ENCODE data around the gene CAMK2N2. TPM values are rescaled to one million over a fixed set of nuclear protein-coding genes. Genes with fewer than 3 reads are reported as not detected.

CAMK2N2 gene
- polyA plus RNA-seq, 3 donors = not detected

DNA sequence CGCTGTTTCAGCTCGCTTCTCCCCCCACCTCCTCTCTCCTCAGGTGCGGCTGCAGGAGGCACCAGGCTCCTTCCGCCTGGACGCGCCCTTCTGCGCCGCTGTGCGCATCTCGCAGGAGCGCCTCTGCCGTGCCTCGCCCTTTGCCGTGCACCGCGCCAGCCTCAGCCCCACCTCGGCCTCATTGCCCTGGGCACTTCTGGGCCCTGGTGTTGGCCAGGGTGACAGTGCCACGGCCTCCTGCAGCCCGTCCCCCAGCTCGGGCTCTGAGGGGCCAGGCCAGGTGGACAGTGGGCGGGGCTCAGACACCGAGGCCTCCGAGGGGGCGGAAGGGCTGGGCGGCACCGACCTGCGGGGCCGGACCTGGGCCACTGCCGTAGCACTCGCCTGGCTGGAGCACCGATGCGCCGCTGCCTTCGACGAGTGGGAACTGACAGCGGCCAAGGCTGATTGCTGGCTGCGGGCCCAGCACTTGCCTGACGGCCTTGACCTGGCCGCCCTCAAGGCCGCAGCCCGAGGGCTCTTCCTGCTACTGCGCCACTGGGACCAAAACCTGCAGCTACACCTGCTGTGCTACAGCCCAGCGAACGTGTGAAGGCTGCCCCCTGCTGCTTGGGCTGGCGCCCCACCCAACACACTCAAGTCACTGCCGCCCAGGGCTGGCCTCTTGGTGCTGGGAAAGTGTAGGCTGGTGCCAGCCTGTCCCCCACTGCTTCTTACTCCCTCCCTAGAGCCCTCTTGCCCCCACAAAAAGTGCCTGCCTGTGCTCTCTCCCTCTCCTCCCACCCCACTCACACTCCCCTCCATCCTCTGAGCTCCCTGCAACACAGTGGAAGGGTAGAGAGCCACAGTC is 19.7 kb downstream of the CAMK2N2 start:
- no peak for DNase-seq (ENCODE audit: low read depth in 3 of 3, low spot score in 2 of 3)

GRCh38 chr3:184241141-184241446 is 20.3 kb downstream of the CAMK2N2 start:
- DNase-seq (ENCODE audit: low read depth in 3 of 3, low spot score in 2 of 3) = no peak

DNA sequence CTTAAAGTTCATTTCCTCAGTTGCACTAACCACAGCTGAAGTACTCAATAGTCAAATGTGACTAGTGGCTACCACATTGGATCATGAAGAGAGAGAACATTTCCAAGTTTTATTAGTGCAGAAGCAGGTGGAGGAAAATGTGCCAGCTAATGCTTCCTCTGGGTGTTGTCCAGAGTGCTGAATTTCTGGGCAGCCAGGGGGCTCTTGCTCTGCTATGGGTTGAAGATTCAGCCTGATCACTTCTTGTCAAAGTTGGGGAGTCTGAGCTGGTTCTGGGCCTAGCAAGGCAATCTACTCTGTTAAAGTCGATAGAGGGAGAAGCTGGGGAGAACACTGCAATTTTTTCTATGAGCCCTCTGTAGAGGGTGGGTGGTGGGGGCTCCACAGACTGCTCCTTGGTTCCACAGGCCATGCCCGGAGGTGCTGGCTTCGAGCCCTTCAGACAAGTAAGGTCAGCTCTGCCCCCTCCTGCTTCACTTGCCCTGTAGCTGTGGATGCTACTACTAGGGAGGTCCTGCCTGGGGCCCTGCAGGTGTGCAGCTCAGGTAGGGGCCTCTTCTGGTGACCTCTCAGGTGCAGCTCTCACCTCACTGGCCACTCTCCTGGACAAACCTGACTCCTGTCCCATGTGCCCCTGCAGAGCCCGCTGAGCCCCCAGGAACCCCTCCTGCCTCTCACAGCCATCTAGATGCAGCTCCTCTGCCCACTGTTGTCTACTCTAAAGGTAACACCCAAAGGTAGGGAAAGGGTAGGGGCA is 20.8 kb downstream of the CAMK2N2 start:
- no peak for DNase-seq (ENCODE audit: low read depth in 3 of 3, low spot score in 2 of 3)

DNA sequence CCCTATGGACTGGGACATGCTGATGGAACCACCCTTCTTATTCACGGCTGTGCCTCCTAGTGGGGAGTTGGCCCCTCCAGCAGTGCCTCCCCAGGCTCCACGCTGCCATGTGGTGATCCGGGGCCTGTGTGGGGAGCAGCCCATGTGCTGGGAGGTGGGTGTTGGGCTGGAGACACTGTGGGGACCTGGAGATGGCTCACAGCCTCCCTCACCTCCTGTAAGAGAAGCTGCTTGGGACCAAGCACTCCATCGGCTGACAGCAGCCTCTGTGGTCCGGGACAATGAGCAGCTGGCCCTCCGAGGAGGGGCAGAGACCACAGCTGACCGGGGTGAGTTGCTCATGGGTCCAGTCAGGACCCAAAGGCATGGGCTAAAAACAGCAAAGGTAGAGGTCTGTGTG is 21.6 kb downstream of the CAMK2N2 start:
- DNase-seq (ENCODE audit: low read depth in 3 of 3, low spot score in 2 of 3) = no peak

DNA sequence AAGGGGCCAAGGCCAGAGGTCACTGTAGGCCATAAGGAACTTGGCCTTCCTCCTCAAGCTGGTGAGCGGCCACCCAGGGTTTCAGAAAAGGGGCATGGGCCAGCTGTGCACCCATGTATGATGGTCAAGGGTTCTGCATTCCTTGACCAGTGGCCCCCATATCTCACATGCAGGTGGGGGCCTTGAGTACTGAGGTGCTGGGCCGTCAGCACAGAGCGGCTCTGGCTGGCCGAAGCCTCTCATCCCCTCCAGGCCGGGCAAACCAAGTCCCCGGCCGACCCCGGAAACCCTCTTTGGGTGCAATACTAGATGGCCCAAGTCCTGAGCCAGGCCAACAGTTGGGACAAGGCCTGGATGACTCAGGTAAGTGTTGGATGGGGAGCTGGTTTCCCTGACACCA is 22.1 kb downstream of the CAMK2N2 start:
- no peak for DNase-seq (ENCODE audit: low read depth in 3 of 3, low spot score in 2 of 3)

DNA sequence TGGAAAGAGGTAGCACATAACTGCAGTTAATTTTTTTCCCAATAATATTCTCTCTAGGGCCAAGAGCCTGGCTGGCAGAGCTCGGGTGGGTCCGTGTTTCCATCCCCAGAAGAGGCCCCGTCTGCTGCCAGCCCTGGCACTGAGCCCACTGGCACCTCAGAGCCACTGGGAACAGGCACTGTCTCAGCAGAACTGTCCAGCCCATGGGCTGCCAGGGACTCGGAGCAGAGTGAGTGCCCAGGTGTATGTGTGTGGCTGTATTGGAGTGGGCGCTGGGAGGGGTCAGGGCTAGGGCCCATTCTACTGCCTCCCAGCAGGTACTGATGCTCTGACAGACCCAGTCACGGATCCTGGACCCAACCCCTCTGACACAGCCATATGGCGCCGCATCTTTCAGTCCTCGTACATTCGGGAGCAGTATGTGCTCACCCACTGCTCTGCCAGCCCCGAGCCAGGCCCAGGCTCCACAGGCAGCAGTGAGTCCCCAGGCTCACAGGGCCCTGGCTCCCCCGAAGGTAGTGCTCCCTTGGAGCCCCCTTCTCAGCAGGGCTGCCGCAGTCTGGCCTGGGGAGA is 23.0 kb downstream of the CAMK2N2 start:
- DNase-seq (ENCODE audit: low read depth in 3 of 3, low spot score in 2 of 3) = no peak

GRCh38 chr3:184237807-184238206 is 23.5 kb downstream of the CAMK2N2 start:
- DNase-seq (ENCODE audit: low read depth in 3 of 3, low spot score in 2 of 3) = no peak

DNA sequence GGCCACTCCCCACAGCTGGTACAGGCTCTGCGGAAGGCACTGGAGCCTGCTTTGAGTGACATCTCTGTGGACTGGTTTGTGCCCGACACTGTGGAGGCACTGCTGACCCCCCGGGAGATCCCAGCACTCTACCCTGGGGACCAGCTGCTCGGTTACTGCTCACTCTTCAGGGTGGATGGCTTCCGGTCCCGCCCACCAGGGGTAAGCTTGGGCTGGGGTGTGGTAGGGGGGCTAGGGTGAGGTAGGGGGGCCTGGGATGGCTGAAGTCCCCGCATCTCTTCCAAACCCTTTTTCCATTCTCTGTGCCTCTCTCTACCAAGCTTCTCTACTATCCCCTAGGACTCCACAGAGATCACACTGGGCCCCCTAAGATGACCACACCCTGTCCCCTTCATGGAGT is 24.1 kb downstream of the CAMK2N2 start:
- no peak for DNase-seq (ENCODE audit: low read depth in 3 of 3, low spot score in 2 of 3)

DNA sequence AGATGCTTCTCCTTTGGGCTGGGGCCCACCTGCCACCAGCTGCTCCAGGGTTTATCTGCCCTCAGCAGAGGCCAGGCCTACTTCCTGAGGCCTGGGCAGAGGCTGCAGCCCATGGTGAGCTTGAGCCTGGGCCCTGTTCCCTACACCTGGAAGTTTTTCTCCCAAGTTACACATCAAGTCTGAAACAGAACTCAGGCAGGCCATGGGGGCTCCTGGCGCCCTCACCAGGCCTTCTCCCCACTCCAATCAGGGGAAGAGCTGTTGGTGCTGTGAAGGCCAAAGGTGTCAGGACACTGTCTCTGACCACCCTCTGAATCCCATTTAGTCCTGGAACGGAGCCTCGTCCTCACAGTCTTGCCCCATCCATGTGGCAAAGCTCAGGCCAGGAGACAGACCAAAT is 24.7 kb downstream of the CAMK2N2 start:
- DNase-seq (ENCODE audit: low read depth in 3 of 3, low spot score in 2 of 3) = no peak

- no peak for DNase-seq (ENCODE audit: low read depth in 3 of 3, low spot score in 2 of 3)
Observed at GRCh38 chr3:184236033-184236410, 25.3 kb downstream of the CAMK2N2 start.

GRCh38 chr3:184235381-184236032 is 25.8 kb downstream of the CAMK2N2 start:
- DNase-seq (ENCODE audit: low read depth in 3 of 3, low spot score in 2 of 3) = no peak

- no peak for DNase-seq (ENCODE audit: low read depth in 3 of 3, low spot score in 2 of 3)
Observed at GRCh38 chr3:184234671-184235380, 26.5 kb downstream of the CAMK2N2 start.

GRCh38 chr3:184234224-184234623 is 27.1 kb downstream of the CAMK2N2 start:
- no peak for DNase-seq (ENCODE audit: low read depth in 3 of 3, low spot score in 2 of 3)

- DNase-seq (ENCODE audit: low read depth in 3 of 3, low spot score in 2 of 3) = no peak
Observed at GRCh38 chr3:184233127-184233843, 28.1 kb downstream of the CAMK2N2 start.

- DNase-seq (ENCODE audit: low read depth in 3 of 3, low spot score in 2 of 3) = no peak
Observed at GRCh38 chr3:184231671-184232070, 29.7 kb downstream of the CAMK2N2 start.

- no peak for DNase-seq (ENCODE audit: low read depth in 3 of 3, low spot score in 2 of 3)
Observed at GRCh38 chr3:184230603-184231528, 30.5 kb downstream of the CAMK2N2 start.

DNA sequence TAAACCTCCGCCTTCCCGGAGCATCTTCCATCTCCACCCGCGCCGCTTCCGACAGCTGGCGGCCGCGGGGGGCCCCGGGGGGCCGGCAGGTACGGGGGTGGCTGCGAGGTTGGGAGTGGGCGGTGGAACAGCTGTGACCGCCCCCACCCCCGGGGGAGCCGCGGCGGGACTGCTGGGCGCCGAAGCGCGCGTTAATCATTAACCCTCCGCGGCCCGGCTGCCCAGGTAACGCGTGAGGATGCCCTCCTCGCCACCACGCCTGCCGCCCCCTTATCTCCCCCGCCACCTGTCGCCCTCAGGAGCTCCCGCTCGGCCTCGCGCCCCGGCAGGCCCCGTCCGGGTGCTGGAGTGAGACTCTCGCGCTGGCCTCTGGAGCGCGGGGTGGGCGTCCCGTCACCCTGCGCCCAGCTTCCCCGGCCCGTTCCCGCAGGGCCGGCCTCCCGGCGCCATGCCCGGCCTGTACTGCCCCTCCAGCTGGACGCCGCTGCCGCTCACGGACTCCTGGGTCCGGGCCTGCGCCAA is 31.2 kb downstream of the CAMK2N2 start:
- DNase-seq (ENCODE audit: low read depth in 3 of 3, low spot score in 2 of 3) = no peak

GRCh38 chr3:184229394-184230080 is 31.8 kb downstream of the CAMK2N2 start, which contains the start of gene VWA5B2:
TSS of gene VWA5B2 (plus strand) at chr3:184229585. CDS start at chr3:184230529, 944 bp downstream.
- DNase-seq (ENCODE audit: low read depth in 3 of 3, low spot score in 2 of 3) = peak in 1 of 3 donors; percentile 30
